Endothelial cell of umbilical vein (primary cell): ENCODE data around the gene C3. TPM values are rescaled to one million over a fixed set of nuclear protein-coding genes. Genes with fewer than 3 reads are reported as not detected.

Source experiments
- BruUV-seq: library from RNA; stranded (reverse); fragments of 400-500 nt; replicated peaks from 2 replicates; lab custom pipeline; 2021; lab: Mats Ljungman, UMichigan
- CTCF ChIA-PET: fragments of 300-600, 350-600 bp; sonication (Branson Sonifier 250); formaldehyde crosslinking; loops from one replicate; lab custom pipeline; 2021; ENCODE audit warnings: antibody characterized with exemption, inconsistent platforms; lab: Charles Lee
- POLR2A ChIA-PET: fragments of 300-600, 350-600 bp; sonication (Branson Sonifier 250); formaldehyde crosslinking; loops from one replicate; lab custom pipeline; 2021; ENCODE audit warnings: antibody characterized with exemption, inconsistent platforms; lab: Charles Lee
- DNase-seq: peaks from one replicate; pipeline ENCODE4 v3.0.0-alpha.2; 2011; ENCODE audit warnings: low read depth, low spot score
- FAIRE-seq: peaks from 2 replicates; lab custom pipeline; 2011; peaks lifted over from hg19 to GRCh38; lab: Jason Lieb, UNC
- H2AFZ ChIP-seq: 2 replicates; pipeline ENCODE4 v1.6.0; 2012; ENCODE audit warnings: low read depth, low read length, control low read depth, inconsistent platforms
- H3K27ac ChIP-seq: 2 replicates; pipeline ENCODE4 v1.5.1; 2011; ENCODE audit warnings: low read depth, mild to moderate bottlenecking, control low read depth, low read length, moderate library complexity; ENCODE audit not compliant: insufficient read depth
- H3K27me3 ChIP-seq, 2 experiments: 2 replicates each; pipeline versions ENCODE4 v1.6.0 to v1.6.1; 2011; ENCODE audit warnings: low read length in 2 of 2, mixed read lengths in 1 of 2; ENCODE audit not compliant: control insufficient read depth in 2 of 2, insufficient read depth in 2 of 2
- H3K36me3 ChIP-seq, 2 experiments: 2 replicates in 1 of 2; 3 replicates in 1 of 2; pipeline ENCODE4 v1.5.1; 2011; ENCODE audit warnings: low read length in 2 of 2, mild to moderate bottlenecking in 1 of 2, moderate library complexity in 1 of 2; ENCODE audit not compliant: control insufficient read depth in 2 of 2, insufficient read depth in 2 of 2; ENCODE audit errors: extremely low read depth in 1 of 2
- H3K4me1 ChIP-seq: 3 replicates; pipeline ENCODE4 v1.5.1; 2011; ENCODE audit warnings: mild to moderate bottlenecking, low read length; ENCODE audit not compliant: control insufficient read depth, insufficient read depth; ENCODE audit errors: extremely low read depth
- H3K4me2 ChIP-seq: 2 replicates; pipeline ENCODE4 v1.6.1; 2011; ENCODE audit warnings: low read length, control low read depth, mixed read lengths; ENCODE audit not compliant: insufficient read depth
- H3K4me3 ChIP-seq, 3 experiments: fragments of 200-600 bp in 1 of 3; sonication (generic), shearing (Covaris generic) in 1 of 3; replicated peaks in 1 of 3; 2 replicates each; pipeline ENCODE4 v1.5.1; 2011 to 2016; ENCODE audit warnings: control low read depth in 3 of 3, low read length in 3 of 3, mild to moderate bottlenecking in 2 of 3, inconsistent platforms in 1 of 3, low read depth in 1 of 3, moderate library complexity in 1 of 3; ENCODE audit not compliant: insufficient read depth in 1 of 3
- H3K79me2 ChIP-seq: 2 replicates; pipeline ENCODE4 v1.6.0; 2012; ENCODE audit warnings: low read length, inconsistent platforms; ENCODE audit not compliant: control insufficient read depth, insufficient read depth
- H3K9ac ChIP-seq: replicated peaks from 2 replicates; pipeline ENCODE3; 2011; ENCODE audit warnings: low read length, control low read depth; ENCODE audit not compliant: insufficient read depth; ENCODE audit errors: extremely low read depth
- H3K9me1 ChIP-seq: replicated peaks from 3 replicates; pipeline ENCODE4 v1.6.0; 2011; ENCODE audit warnings: mild to moderate bottlenecking, low read length; ENCODE audit not compliant: control insufficient read depth, insufficient read depth; ENCODE audit errors: extremely low read depth
- H3K9me3 ChIP-seq: replicated peaks from 2 replicates; pipeline ENCODE4 v1.5.1; 2012; ENCODE audit warnings: low read length, inconsistent platforms; ENCODE audit not compliant: control insufficient read depth, insufficient read depth
- H4K20me1 ChIP-seq: replicated peaks from 2 replicates; pipeline ENCODE3; 2011; ENCODE audit warnings: mild to moderate bottlenecking, low read length; ENCODE audit not compliant: control insufficient read depth, insufficient read depth; ENCODE audit errors: extremely low read depth
- CTCF ChIP-seq, 2 donors: IDR thresholded peaks; 1 replicate in 1 of 2; 2 replicates in 1 of 2; pipeline ENCODE4 v1.5.1; 2011; ENCODE audit warnings: low read length in 2 of 2, mild to moderate bottlenecking in 2 of 2, moderate library complexity in 2 of 2, control low read depth in 1 of 2, inconsistent platforms in 1 of 2, low read depth in 1 of 2; ENCODE audit not compliant: insufficient read depth in 1 of 2; ENCODE audit errors: extremely low read depth in 1 of 2
- EZH2 ChIP-seq: IDR thresholded peaks from 2 replicates; pipeline ENCODE4 v1.6.1; 2012; ENCODE audit warnings: borderline replicate concordance, low read depth, mild to moderate bottlenecking, moderate library complexity, low read length, inconsistent platforms; ENCODE audit not compliant: severe bottlenecking
- FOS ChIP-seq: IDR thresholded peaks from 2 replicates; pipeline ENCODE4 v1.6.1; 2011; ENCODE audit warnings: mild to moderate bottlenecking, low read length, moderate library complexity, borderline replicate concordance; ENCODE audit not compliant: insufficient read depth
- GATA2 ChIP-seq: IDR thresholded peaks from 2 replicates; pipeline ENCODE4 v1.7.0; 2011; ENCODE audit warnings: low read depth, mild to moderate bottlenecking, moderate library complexity, mixed read lengths, low read length; ENCODE audit not compliant: insufficient read length, insufficient read depth
- JUN ChIP-seq: IDR thresholded peaks from 2 replicates; pipeline ENCODE4 v1.6.1; 2011; ENCODE audit warnings: borderline replicate concordance, low read depth; ENCODE audit not compliant: insufficient read length, insufficient read depth
- MYC ChIP-seq: IDR thresholded peaks from one replicate; pipeline ENCODE4 v1.6.1; 2011; ENCODE audit warnings: mild to moderate bottlenecking, low read depth, low read length
- POLR2A ChIP-seq: IDR thresholded peaks from 2 replicates; pipeline ENCODE4 v1.6.1; 2012; ENCODE audit warnings: low read depth, mild to moderate bottlenecking, control low read depth, low read length
- POLR2AphosphoS5 ChIP-seq: IDR thresholded peaks from 2 replicates; pipeline ENCODE4 v1.6.1; 2012; ENCODE audit warnings: low read depth, mild to moderate bottlenecking, control low read depth, low read length, moderate library complexity; ENCODE audit not compliant: insufficient read depth
- dilution Hi-C: fragments of 300-500 bp; cut with MboI; formaldehyde crosslinking; loops from one replicate; pipeline ENCODE4 v1.15.0; 2019; ENCODE audit warnings: low sequenced_read_pairs; ENCODE audit not compliant: extremely low pct_ligation_motif_present
- intact Hi-C: fragments of 100-400 bp; cut with micrococcal nuclease; formaldehyde crosslinking; loops from one replicate; pipeline ENCODE4 v1.10.0; 2022
- polyA plus RNA-seq, 4 experiments: library from polyadenylated mRNA; depleted of rRNA in 3 of 4; stranded (reverse) in 3 of 4; unstranded in 1 of 4; fragments of >200 nt; gene quantifications; 2 replicates each; pipeline versions ENCODE4 v1.2.1 to v1.2.3, GENCODE V29; 2011 to 2012; ENCODE audit warnings: missing spikeins in 1 of 4
- total RNA-seq: library from RNA; stranded (reverse); gene quantifications from 2 replicates; pipeline ENCODE4 v1.2.3, GENCODE V29; 2021
- TF ChIP-seq, protein P1 (sequence below): IDR thresholded peaks from 2 replicates; pipeline ENCODE4 v1.6.1; 2011; ENCODE audit not compliant: insufficient read depth, insufficient read length

C3 gene
- total and polyA plus RNA-seq, 2 donors (not counting 3 experiments of a cell fraction or from before 2014, with no cell fraction given) = 0.23 TPM; not detected in 1

DNA sequence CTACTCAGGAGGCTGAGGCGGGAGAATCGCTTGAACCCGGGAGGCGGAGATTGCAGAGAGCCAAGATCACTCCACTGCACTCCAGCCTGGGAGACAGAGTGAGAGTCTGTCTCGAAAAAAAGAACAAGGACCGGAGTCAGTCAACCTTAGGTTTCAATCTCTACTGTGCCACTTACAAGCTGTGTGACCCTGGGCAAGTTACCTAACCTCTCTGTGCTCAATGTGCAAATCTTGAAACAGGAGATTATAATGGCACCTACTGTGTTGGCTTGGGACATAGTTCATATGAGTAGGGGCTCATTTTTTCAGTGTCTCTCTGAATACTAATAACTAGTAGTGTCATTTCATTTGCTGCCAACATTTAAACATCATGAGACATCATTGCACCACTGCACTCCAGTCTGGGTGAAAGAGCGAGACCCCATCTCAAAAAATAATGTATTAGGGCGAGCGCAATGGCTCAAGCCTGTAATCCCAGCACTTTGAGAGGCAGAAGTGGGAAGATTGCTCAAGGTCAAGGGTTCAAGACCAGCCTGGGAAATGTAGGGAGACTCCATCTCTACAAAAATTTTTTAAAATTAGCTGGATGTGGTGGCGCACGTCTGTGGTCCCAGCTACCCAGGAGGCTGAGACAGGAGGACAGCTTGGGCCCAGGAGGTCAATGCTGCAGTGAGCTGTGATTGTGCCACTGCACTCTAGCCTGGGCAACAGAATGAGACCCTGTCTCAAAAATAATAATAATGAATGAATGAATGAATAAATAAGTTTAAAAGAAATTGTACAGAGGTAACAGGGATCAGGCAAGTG is 5.5 kb downstream of the C3 start:
- H3K4me2 ChIP-seq = no peak overlapping the region
- intact Hi-C loops = no loop called here
- no peak overlapping the region for H2AFZ ChIP-seq
- TF ChIP-seq EZH2 (no peak), MYC (no peak), POLR2A (no peak), GATA2 (no peak), FOS (no peak), JUN (no peak), CTCF (IDR thresholded peaks at IDR 0.05; ENCODE audit: extremely low read depth in 1 of 2, insufficient read depth in 1 of 2, low read depth in 1 of 2, low read length in 2 of 2) (no peak), POLR2AphosphoS5 (no peak)
- TF ChIP-seq, protein P1, sequence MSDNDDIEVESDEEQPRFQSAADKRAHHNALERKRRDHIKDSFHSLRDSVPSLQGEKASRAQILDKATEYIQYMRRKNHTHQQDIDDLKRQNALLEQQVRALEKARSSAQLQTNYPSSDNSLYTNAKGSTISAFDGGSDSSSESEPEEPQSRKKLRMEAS = no peak
- POLR2A ChIA-PET = no interaction called here
- no peaks in the 10 kb centered on the region for H3K9me3 ChIP-seq
- no TSS peak for BruUV-seq
- no peak overlapping the region for H3K9ac ChIP-seq
- no peaks in the 10 kb centered on the region for H3K36me3 ChIP-seq
- H3K27me3 ChIP-seq = peaks cover 2 to 5% of the 10 kb centered on the region in 2 experiments
- H3K9me1 ChIP-seq = no peaks in the 10 kb centered on the region
- no peak overlapping the region for H3K4me3 ChIP-seq
- H3K79me2 ChIP-seq = no peaks in the 10 kb centered on the region
- CTCF ChIA-PET = interaction anchor here (0.6 to 2.0 kb wide), 2 partner anchors 198 to 231 kb away, joined by 3 to 5 read pairs; no protein-coding TSS in a partner anchor
- dilution Hi-C loops = no loop called here
- no peak for DNase-seq
- no peaks in the 10 kb centered on the region for H4K20me1 ChIP-seq
- FAIRE-seq = no peak
- no peak overlapping the region for H3K27ac ChIP-seq
- H3K4me1 ChIP-seq = no peaks in the 10 kb centered on the region
